ENCODE measurements around the gene ZNF410.
"Not testable (repeated sequence)": the region's sequence is repeated elsewhere in the genome, so short reads cannot be mapped to it uniquely, and the experiment has no call there.

Gene ZNF410

GRCh38 chr14:73887694-73888459 is 1.2 kb downstream of the ZNF410 start:
- no peak for DNase-seq

GRCh38 chr14:73888460-73888725 is 1.7 kb downstream of the ZNF410 start:
- DNase-seq, result no peak

GRCh38 chr14:73888971-73889370 is 2.3 kb downstream of the ZNF410 start:
- no peak for DNase-seq

- DNase-seq, result no peak
Measured at GRCh38 chr14:73889376-73889775, 2.7 kb downstream of the ZNF410 start.

- DNase-seq, result not testable (repeated sequence)
Measured at GRCh38 chr14:73894180-73894687, 7.6 kb downstream of the ZNF410 start.

- no peak for DNase-seq
Measured at GRCh38 chr14:73895939-73896338, 9.3 kb downstream of the ZNF410 start.

- no peak for DNase-seq
Measured at GRCh38 chr14:73896521-73896920, 9.9 kb downstream of the ZNF410 start.

GRCh38 chr14:73903028-73903427 is 16.4 kb downstream of the ZNF410 start:
- DNase-seq, result no peak

- DNase-seq, result no peak
Measured at GRCh38 chr14:73909681-73910080, 23.0 kb downstream of the ZNF410 start.

- DNase-seq, result no peak
Measured at GRCh38 chr14:73913256-73913655, 26.6 kb downstream of the ZNF410 start.

GRCh38 chr14:73916324-73916723 is 29.7 kb downstream of the ZNF410 start:
- DNase-seq, result no peak

- not testable (repeated sequence) for DNase-seq
Measured at GRCh38 chr14:73919457-73919856, 32.8 kb downstream of the ZNF410 start.

GRCh38 chr14:73924337-73924736 is 37.7 kb downstream of the ZNF410 start:
- no peak for DNase-seq

GRCh38 chr14:73935666-73936065 is 49.0 kb downstream of the ZNF410 start:
- no peak for DNase-seq

- no peak for DNase-seq
Measured at GRCh38 chr14:73936548-73936947, 49.9 kb downstream of the ZNF410 start.

- DNase-seq, result no peak
Measured at GRCh38 chr14:73937012-73937411, 50.4 kb downstream of the ZNF410 start.

GRCh38 chr14:73942180-73942579 is 55.5 kb downstream of the ZNF410 start:
- DNase-seq, result no peak

- DNase-seq, result no peak
Measured at GRCh38 chr14:73943083-73943482, 56.4 kb downstream of the ZNF410 start.

- no peak for DNase-seq
Measured at GRCh38 chr14:73944432-73945158, 57.9 kb downstream of the ZNF410 start.

- DNase-seq, result no peak
Measured at GRCh38 chr14:73945159-73945670, 58.6 kb downstream of the ZNF410 start.

GRCh38 chr14:73949752-73950734 is 63.4 kb downstream of the ZNF410 start, which contains the start of the genes COQ6 and FAM161B:
Gene COQ6 (plus strand): TSS chr14:73950302. CDS start chr14:73950333, 31 bp downstream.
Gene FAM161B (minus strand): TSS chr14:73950094. CDS start chr14:73950026, 68 bp downstream.
- DNase-seq, result peak; percentile 94

- no peak for DNase-seq
Measured at GRCh38 chr14:73953731-73954130, 67.1 kb downstream of the ZNF410 start.

- DNase-seq, result no peak
Measured at GRCh38 chr14:73955674-73956073, 69.0 kb downstream of the ZNF410 start.

Data from CD4-positive, alpha-beta T cell treated with Interleukin-4 for 4 hours (primary cell).